ENCODE data around the gene ANKRD31. TPM values are rescaled to one million over a fixed set of nuclear protein-coding genes. Genes with fewer than 3 reads are reported as not detected.

The ANKRD31 gene
- total and polyA plus RNA-seq, 2 donors: 0.05 to 0.69 TPM

GRCh38 chr5:75044406-75044805, 192.3 kb downstream of the ANKRD31 start:
- no peaks in the 10 kb centered on the region for H3K36me3 ChIP-seq (ENCODE audit: insufficient read depth)
- no peak overlapping the region for H3K27ac ChIP-seq (ENCODE audit: low read depth)
- WGBS: 85% methylated on average over 7 of the region's 7 CpGs

GRCh38 chr5:75043633-75044264, 192.9 kb downstream of the ANKRD31 start:
- DNase-seq (ENCODE audit: extremely low spot score): no peak
- H3K4me1 ChIP-seq (ENCODE audit: insufficient read depth): peaks cover 2% of the 10 kb centered on the region
- WGBS: 89% methylated on average over 7 of the region's 7 CpGs
- no peaks in the 10 kb centered on the region for H3K36me3 ChIP-seq (ENCODE audit: insufficient read depth)
- H3K4me3 ChIP-seq (ENCODE audit: low read depth, low read length): no peak overlapping the region
- H3K27ac ChIP-seq (ENCODE audit: low read depth): no peak overlapping the region

More at GRCh38 chr5:75044406-75044805, 192.3 kb downstream of the ANKRD31 start:
- peaks cover 2% of the 10 kb centered on the region for H3K4me1 ChIP-seq (ENCODE audit: insufficient read depth)
- DNase-seq (ENCODE audit: extremely low spot score): no peak
- H3K4me3 ChIP-seq (ENCODE audit: low read depth, low read length): no peak overlapping the region

GRCh38 chr5:75042522-75042921, 194.2 kb downstream of the ANKRD31 start:
- H3K36me3 ChIP-seq (ENCODE audit: insufficient read depth): no peaks in the 10 kb centered on the region
- no peak overlapping the region for H3K4me3 ChIP-seq (ENCODE audit: low read depth, low read length)
- 82% methylated on average over 1 of the region's 1 CpG for WGBS
- no peak for DNase-seq (ENCODE audit: extremely low spot score)
- no peaks in the 10 kb centered on the region for H3K4me1 ChIP-seq (ENCODE audit: insufficient read depth)
- no peak overlapping the region for H3K27ac ChIP-seq (ENCODE audit: low read depth)

DNA sequence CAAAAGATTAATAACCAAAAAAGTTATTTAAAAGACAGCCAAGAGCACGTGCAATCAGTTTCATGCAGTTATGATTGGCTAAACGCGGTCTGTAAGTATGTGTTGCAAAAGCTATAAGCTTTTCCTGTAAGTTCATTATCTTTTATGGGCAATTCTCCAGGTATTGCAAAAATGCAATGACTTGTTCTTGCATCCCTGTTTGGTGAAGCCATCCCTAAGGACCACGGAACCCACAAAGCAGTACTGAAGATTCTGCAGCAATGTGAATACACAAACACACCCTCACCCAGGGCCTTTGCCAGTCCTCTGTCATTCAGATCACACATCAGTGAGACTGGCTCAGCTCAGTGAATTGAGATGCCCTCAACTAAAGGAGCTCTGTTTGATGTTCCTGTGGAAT, 195.7 kb downstream of the ANKRD31 start:
- H3K27ac ChIP-seq (ENCODE audit: low read depth): no peak overlapping the region
- no peaks in the 10 kb centered on the region for H3K36me3 ChIP-seq (ENCODE audit: insufficient read depth)
- DNase-seq (ENCODE audit: extremely low spot score): no peak
- no peaks in the 10 kb centered on the region for H3K4me1 ChIP-seq (ENCODE audit: insufficient read depth)
- H3K4me3 ChIP-seq (ENCODE audit: low read depth, low read length): no peak overlapping the region
- WGBS: 64% methylated on average over 4 of the region's 4 CpGs

GRCh38 chr5:75037106-75037505, 199.6 kb downstream of the ANKRD31 start:
- no peak overlapping the region for H3K27ac ChIP-seq (ENCODE audit: low read depth)
- WGBS: 76% methylated on average over 4 of the region's 4 CpGs
- DNase-seq (ENCODE audit: extremely low spot score): no peak
- no peak overlapping the region for H3K4me3 ChIP-seq (ENCODE audit: low read depth, low read length)
- H3K36me3 ChIP-seq (ENCODE audit: insufficient read depth): no peaks in the 10 kb centered on the region
- H3K4me1 ChIP-seq (ENCODE audit: insufficient read depth): no peaks in the 10 kb centered on the region

DNA sequence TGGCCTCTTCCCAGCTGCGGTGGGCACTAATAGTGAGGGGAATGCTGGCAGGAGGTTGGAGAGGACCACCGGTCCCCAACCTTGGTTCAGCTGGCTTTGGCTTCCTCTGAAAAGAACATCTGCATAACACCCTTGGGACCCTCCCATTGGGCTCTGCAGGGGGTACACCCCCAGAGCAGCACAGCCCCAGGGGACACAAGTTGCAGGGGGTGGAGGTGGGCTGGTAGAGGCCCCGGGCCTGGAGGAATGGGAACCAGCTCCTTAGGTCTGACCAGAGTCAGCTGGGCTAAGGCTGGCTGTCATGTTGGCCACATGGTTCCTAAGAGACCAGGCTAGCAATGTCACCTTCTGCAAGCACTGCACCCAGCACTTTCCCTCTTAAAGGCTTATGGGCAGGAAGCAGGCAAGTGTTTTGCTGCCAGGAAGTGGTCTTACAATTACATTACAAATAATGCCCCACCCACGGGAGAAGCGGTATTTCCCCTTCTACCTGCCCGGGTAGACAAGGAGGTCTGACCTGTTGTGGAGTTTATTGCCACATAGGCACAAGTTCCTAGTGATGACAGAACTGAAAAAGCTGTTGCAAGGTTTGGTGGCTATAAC, 202.4 kb downstream of the ANKRD31 start:
- H3K36me3 ChIP-seq (ENCODE audit: insufficient read depth): peaks cover 2% of the 10 kb centered on the region
- 78% methylated on average over 6 of the region's 6 CpGs for WGBS
- H3K4me3 ChIP-seq (ENCODE audit: low read depth, low read length): no peak overlapping the region
- no peak for DNase-seq (ENCODE audit: extremely low spot score)
- no peaks in the 10 kb centered on the region for H3K4me1 ChIP-seq (ENCODE audit: insufficient read depth)
- peak overlapping the region; percentile 53 for H3K27ac ChIP-seq (ENCODE audit: low read depth)

DNA sequence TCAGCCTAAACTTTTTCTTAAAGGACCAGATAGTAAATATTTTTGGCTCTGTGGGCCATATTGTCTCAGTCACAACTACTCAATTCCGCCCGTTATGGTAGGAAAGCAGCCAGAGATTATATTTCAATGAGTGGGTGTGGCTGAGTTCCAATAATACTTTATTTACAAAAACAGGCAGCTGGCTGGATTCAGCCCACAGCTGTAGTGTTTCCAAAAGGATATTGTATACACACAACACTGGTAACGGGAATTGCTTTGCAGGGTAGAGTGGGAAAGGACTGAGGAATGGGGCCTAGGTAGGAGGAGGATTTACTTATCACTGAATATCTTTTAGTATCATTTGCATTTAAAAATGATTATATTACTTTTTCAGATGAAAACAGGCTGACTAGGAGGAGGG, 205.3 kb downstream of the ANKRD31 start:
- H3K27ac ChIP-seq (ENCODE audit: low read depth): no peak overlapping the region
- no peaks in the 10 kb centered on the region for H3K4me1 ChIP-seq (ENCODE audit: insufficient read depth)
- WGBS: 38% methylated on average over 3 of the region's 3 CpGs
- DNase-seq (ENCODE audit: extremely low spot score): no peak
- H3K4me3 ChIP-seq (ENCODE audit: low read depth, low read length): no peak overlapping the region
- peaks cover 4% of the 10 kb centered on the region for H3K36me3 ChIP-seq (ENCODE audit: insufficient read depth)

DNA sequence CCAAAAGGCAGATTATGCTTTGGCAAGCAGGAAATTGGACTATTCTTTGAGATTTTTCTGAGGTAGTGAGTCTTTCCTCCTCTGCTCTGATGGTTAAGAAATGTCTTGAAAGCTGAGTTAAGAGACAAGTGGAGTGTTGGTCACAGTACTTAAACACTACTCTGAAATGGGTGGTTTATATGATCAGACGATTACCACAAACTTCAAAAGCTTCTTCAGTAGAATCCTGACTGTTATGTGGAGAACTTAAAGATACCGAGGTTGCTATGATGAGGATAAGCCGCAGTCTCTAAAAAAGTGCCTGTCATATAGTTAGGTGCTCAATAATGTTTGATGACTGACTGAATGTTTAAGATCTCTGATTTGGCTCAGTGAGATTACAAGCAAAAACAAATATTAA, 208.6 kb downstream of the ANKRD31 start:
- H3K36me3 ChIP-seq (ENCODE audit: insufficient read depth): peaks cover 4% of the 10 kb centered on the region
- WGBS: 88% methylated on average over 3 of the region's 3 CpGs
- no peak overlapping the region for H3K27ac ChIP-seq (ENCODE audit: low read depth)
- H3K4me3 ChIP-seq (ENCODE audit: low read depth, low read length): no peak overlapping the region
- DNase-seq (ENCODE audit: extremely low spot score): no peak
- no peaks in the 10 kb centered on the region for H3K4me1 ChIP-seq (ENCODE audit: insufficient read depth)

GRCh38 chr5:75023368-75024159, 213.1 kb downstream of the ANKRD31 start:
- no peaks in the 10 kb centered on the region for H3K4me1 ChIP-seq (ENCODE audit: insufficient read depth)
- no peak for DNase-seq (ENCODE audit: extremely low spot score)
- H3K27ac ChIP-seq (ENCODE audit: low read depth): no peak overlapping the region
- 67% methylated on average over 9 of the region's 9 CpGs for WGBS
- H3K36me3 ChIP-seq (ENCODE audit: insufficient read depth): no peaks in the 10 kb centered on the region
- no peak overlapping the region for H3K4me3 ChIP-seq (ENCODE audit: low read depth, low read length)

- Histone ChIP-seq H3K27ac (ENCODE audit: low read depth) (no peak overlapping the region), H3K4me3 (ENCODE audit: low read depth, low read length) (no peak overlapping the region), H3K36me3 (ENCODE audit: insufficient read depth) (no peaks in the 10 kb centered on the region), H3K4me1 (ENCODE audit: insufficient read depth) (no peaks in the 10 kb centered on the region)
- 78% methylated on average over 4 of the region's 4 CpGs for WGBS
- DNase-seq (ENCODE audit: extremely low spot score): no peak
Observed at GRCh38 chr5:75021800-75022199, 214.9 kb downstream of the ANKRD31 start.

DNA sequence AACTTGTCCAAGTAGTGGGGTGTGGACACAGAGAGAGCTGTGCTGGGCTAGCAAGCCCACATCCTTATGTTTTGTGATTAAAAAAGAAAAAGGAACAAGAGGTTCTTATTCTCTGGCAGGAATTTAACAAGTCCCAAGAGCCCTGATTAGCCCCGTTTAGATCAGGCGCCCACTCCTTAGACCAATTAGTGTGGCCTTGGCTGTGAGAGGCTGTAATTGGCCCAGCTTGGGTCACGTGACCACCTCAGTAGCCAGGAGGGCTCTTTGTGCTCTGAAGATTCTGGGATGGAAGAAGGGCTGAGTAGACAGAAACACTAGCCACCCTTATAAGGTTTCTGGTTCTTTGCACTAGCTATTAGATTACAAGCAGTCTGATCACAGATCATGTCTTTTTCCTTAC, 215.5 kb downstream of the ANKRD31 start:
- no peak overlapping the region for H3K27ac ChIP-seq (ENCODE audit: low read depth)
- no peaks in the 10 kb centered on the region for H3K4me1 ChIP-seq (ENCODE audit: insufficient read depth)
- H3K36me3 ChIP-seq (ENCODE audit: insufficient read depth): no peaks in the 10 kb centered on the region
- WGBS: 50% methylated on average over 3 of the region's 3 CpGs
- no peak for DNase-seq (ENCODE audit: extremely low spot score)
- no peak overlapping the region for H3K4me3 ChIP-seq (ENCODE audit: low read depth, low read length)

DNA sequence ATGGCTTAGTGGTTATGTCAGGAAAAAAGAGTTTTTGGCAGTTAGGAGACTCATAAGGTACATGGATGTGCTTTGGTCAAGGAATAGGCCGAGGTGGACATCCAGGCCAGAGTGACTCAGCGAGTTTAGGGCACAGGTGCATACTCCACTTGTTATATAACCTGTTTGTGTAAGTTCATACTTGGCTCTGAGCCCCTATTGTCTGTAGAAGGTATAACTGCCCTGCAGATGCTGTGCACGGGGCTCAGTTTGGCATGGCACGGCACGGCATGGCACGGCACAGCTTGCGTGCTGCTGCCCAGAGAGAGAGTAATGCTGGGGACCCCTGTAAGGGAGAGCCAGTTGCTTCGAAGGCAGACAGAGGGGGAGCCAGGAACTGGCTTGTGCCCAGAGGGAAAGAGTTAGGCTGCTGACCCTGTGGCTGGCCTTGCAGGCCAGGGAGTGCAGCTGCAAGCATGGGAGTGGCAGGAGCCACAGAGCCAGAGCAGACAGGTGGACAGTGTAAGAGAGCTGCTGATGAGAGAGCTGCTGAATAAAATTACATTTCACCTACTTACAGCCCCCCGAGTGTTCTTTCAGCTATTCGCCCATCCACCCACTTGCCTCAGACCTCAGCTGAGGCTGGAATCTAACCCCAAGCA, 216.5 kb downstream of the ANKRD31 start:
- no peaks in the 10 kb centered on the region for H3K36me3 ChIP-seq (ENCODE audit: insufficient read depth)
- no peak for DNase-seq (ENCODE audit: extremely low spot score)
- WGBS: 85% methylated on average over 10 of the region's 10 CpGs
- H3K27ac ChIP-seq (ENCODE audit: low read depth): no peak overlapping the region
- no peaks in the 10 kb centered on the region for H3K4me1 ChIP-seq (ENCODE audit: insufficient read depth)
- no peak overlapping the region for H3K4me3 ChIP-seq (ENCODE audit: low read depth, low read length)

GRCh38 chr5:75018805-75019587, 217.7 kb downstream of the ANKRD31 start:
- 62% methylated on average over 7 of the region's 7 CpGs for WGBS
- Histone ChIP-seq H3K4me3 (ENCODE audit: low read depth, low read length) (no peak overlapping the region), H3K4me1 (ENCODE audit: insufficient read depth) (no peaks in the 10 kb centered on the region), H3K27ac (ENCODE audit: low read depth) (no peak overlapping the region), H3K36me3 (ENCODE audit: insufficient read depth) (no peaks in the 10 kb centered on the region)
- DNase-seq (ENCODE audit: extremely low spot score): no peak

All from urinary bladder (tissue), 4 donors.